Amniotic epithelial cell (primary cell): Measurements from ENCODE around the gene IFRD2.

Experiments used
- DNase-seq: peaks from one replicate; pipeline ENCODE4 v3.0.0-alpha.2; 2010; ENCODE audit warnings: low read depth

The IFRD2 gene

DNA sequence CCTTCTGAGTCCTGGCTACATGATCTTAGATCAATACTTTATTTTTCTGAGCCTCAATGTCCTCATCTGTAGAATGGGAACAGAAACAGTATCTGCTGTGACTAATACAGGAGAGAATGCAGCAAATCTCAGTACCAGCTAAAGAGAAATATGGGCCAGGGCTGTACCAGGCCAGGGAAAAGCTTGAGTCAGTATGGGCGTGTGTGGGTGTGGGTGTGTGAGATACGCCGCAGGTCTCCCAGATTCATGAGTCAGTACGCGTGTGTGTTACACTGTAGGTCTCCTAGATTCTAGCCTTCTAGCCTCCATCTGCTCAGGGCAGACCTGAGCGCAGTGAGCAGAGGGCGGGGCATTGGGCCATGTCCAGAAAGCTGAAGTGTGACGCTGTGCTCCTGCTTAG lies 41.0 kb downstream of the IFRD2 start:
- peak; percentile 98 for DNase-seq

DNA sequence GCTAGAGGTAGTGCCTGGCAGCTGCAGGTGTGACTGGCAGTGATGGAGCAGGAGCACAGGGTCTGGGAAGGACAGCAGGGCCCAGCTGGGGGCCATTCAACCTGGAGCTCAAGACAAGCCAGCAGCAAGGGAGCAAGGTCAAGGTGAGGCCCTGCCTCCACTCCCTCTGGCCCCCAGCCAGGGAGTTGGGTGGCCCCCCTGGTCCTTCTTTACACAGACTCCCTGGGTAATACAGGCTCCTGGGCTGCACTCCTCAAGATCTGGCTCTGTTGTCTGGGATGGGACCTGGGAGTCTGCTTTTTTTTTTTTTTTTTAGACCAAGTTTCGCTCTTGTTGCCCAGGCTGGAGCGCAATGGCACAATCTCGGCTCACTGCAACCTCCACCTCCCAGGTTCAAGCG lies 41.7 kb downstream of the IFRD2 start:
- DNase-seq = no peak

- peak; percentile 81 for DNase-seq
These were observed 42.8 kb downstream of the IFRD2 start for GRCh38 chr3:50249457-50249856.

- no peak for DNase-seq
These were observed 43.8 kb downstream of the IFRD2 start for GRCh38 chr3:50248387-50248786.

DNA sequence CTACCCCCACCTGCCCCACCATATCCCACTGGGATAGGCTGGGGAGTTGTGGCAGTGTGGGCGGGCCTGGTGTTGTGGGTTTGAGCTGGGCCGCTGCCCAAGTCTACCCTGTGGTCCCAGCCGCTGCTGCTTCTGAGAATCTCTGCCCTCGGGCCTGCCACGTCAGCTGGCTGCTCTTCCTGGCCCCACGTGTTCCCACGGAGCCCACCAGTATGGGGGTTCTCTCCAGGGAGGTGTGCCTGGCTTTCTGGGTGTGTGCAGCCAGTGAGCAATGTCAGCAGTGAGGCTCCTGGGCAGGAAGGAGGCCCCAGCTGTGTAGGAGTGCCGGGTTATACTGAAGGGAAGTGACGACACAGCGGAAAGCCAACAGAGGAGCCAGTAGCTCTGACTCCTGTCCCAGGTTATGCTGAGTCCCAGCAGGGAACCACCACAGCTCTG lies 45.7 kb downstream of the IFRD2 start:
- DNase-seq = peak; percentile 99

DNA sequence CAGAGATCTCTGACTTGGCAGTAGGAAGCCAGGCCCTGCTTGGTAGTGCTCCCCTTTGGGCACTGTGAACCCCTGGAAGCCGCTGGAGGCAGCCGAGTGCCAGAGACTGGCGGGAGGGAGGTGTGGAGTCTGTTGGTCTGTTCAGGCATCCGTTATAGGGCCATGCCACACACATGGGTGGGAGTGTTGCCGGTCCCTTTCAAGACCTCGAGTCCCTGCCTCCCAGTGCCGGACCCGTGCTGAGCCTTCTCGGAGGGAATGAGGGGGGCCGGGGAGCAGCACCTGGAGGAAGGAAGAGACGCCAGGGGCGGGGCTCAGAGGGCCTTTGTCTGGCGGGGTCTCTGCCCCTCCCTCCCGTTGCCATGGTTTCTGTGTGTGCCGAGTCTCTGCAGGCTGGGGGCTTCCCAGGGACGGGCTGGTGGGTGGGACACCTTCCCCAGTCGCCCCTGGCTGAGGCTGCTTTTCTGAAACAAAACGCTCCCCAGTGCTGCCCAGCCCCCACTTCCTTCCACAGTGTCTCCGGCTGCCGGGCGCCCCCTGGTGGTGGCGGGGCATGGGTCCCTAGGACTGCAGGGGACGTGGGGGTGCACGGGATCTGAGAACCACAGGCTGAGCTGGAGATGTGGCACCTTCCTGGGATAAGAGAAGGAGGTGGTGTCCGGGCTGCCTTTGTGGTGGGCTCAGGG lies 46.3 kb downstream of the IFRD2 start:
- DNase-seq = peak; percentile 32

- peak; percentile 68 for DNase-seq
These were observed 46.9 kb downstream of the IFRD2 start for GRCh38 chr3:50245251-50245745.

GRCh38 chr3:50244813-50245212 lies 47.4 kb downstream of the IFRD2 start:
- peak; percentile 39 for DNase-seq

DNA sequence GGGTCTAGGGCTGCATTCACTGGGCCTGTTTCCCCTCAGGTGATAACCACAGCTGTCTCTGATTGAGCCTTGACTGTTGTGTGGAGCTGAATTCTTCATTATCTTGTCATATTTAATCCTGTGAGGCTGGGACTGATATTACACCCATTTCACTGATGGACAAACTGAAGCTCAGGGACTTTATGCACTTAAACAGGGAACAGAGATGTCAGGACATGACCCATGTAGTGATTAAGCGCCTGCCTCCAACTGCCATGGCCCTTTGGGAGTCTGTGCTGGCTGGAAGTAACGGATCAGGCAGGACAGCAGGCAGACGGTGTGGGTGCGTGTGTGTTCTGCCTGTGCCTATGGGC lies 48.7 kb downstream of the IFRD2 start:
- no peak for DNase-seq

GRCh38 chr3:50242851-50243542 lies 49.2 kb downstream of the IFRD2 start:
- peak; percentile 76 for DNase-seq

DNA sequence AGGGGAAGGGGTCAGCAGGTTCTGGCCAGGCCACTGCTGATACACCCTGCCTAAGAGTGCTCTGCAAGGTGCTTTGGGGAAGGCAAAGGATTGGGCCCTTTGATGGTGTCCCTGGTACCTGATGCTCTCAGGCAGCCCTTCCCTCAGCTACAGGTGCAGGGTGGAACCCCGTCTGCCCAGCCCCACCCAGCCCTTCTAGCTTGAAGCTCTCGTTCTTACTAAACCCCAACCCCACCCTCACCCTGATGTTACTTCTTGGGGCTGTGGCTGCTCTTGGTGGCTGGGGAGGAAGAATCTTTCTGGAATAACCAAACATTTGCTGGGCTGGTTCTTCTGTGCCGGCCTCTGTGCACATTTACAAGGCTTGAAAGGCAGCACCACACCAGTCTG lies 49.9 kb downstream of the IFRD2 start:
- DNase-seq = no peak

- DNase-seq = no peak
These were observed 50.4 kb downstream of the IFRD2 start for GRCh38 chr3:50241713-50242380.

DNA sequence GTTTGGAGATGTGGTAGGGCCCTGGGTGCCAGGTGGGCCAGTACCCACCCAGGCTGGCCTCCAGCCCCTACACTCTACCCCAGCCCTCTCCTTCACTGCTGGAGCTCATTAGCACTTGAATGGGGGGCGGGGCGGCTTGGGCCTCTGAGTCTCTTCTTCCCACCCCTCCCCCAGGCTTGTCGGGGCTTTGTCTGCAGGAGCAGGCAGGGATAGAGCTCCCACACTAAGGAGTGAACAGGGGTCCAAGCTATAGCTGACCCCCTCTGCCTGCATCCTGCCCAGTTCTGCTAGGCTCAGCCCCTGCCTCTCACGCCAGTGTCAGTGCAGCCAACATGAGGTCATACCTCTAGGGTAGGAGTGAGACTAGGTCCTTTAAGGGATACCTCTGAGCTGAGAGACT lies 51.1 kb downstream of the IFRD2 start:
- DNase-seq = no peak

DNA sequence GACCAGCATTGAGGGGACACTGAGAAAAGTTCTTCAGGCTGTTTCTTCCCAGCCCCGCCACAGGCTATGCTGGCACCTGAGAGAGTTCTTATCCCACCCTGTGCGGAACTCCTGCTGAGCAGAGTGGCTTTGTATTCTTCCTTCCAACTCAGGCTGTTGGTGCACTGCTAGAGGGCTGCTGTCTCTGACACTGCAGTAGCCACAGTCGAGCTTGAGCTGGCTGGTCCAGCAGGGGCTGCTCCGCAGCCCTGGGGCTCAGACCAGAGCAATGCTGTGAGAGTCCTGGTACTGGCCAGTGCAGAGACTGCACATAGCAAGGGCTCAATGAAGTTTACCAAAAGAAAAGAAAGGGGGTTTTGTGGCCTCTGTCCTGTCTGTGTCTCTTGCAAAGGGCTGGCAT lies 52.6 kb downstream of the IFRD2 start:
- no peak for DNase-seq

- DNase-seq = no peak
These were observed 53.6 kb downstream of the IFRD2 start for GRCh38 chr3:50238549-50239026.

GRCh38 chr3:50237754-50238548 lies 54.3 kb downstream of the IFRD2 start:
- peak; percentile 79 for DNase-seq
